Measurements from ENCODE around the gene EVPLL.

DNA sequence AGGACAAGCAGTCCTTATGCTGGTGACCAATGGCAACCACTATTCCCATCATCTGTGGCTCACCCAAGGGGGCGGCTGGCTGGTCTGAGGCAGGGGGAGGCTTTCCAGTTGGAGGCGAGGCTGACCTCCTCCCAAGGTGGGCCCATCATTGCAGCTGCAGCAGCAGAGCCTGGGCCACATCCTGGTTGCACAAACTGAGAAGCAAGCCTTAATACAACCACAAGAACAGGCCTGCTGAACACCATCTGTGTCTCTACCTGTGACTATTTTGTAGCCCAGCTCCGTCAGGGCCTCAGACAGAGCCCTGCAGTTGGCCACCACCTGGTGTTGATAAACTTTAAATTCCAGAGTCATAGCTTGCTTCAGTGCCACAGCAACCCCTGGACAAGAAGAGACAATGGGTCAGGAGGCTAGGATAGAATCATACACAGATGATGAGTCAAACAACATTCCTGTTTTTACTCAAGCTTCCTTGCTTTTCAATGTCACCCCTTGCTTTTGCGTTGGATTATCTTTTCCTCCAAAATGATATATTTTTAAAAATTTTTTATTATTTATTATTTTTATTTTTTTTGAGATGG is 44.6 kb upstream of the EVPLL start:
- TF ChIP-seq, protein P1, sequence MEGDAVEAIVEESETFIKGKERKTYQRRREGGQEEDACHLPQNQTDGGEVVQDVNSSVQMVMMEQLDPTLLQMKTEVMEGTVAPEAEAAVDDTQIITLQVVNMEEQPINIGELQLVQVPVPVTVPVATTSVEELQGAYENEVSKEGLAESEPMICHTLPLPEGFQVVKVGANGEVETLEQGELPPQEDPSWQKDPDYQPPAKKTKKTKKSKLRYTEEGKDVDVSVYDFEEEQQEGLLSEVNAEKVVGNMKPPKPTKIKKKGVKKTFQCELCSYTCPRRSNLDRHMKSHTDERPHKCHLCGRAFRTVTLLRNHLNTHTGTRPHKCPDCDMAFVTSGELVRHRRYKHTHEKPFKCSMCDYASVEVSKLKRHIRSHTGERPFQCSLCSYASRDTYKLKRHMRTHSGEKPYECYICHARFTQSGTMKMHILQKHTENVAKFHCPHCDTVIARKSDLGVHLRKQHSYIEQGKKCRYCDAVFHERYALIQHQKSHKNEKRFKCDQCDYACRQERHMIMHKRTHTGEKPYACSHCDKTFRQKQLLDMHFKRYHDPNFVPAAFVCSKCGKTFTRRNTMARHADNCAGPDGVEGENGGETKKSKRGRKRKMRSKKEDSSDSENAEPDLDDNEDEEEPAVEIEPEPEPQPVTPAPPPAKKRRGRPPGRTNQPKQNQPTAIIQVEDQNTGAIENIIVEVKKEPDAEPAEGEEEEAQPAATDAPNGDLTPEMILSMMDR (IDR thresholded peaks at IDR 0.05 in 8 of 11, conservative IDR thresholded peaks at IDR 0.05 in 3 of 11) = no peak
- TF ChIP-seq POLR2A (IDR thresholded peaks at IDR 0.05) = no peak

All from spleen (tissue), 7 donors.